GM21447 (cell line): Measurements from ENCODE around the gene SLC38A11.

Experiments used
- ATAC-seq: cut with Tn5 transposase; IDR thresholded peaks from one replicate; pipeline ENCODE4 v1.9.1; 2021; ENCODE audit not compliant: unreplicated experiment

SLC38A11 gene

GRCh38 chr2:164917296-164917903 lies 37.9 kb downstream of the SLC38A11 start:
- ATAC-seq = no peak

- no peak for ATAC-seq
Measured at GRCh38 chr2:164915566-164915965, 39.8 kb downstream of the SLC38A11 start.

- ATAC-seq = no peak
Measured at GRCh38 chr2:164913640-164914350, 41.5 kb downstream of the SLC38A11 start.

- ATAC-seq = no peak
Measured at GRCh38 chr2:164913011-164913410, 42.3 kb downstream of the SLC38A11 start.

- no peak for ATAC-seq
Measured at GRCh38 chr2:164911832-164912231, 43.5 kb downstream of the SLC38A11 start.

GRCh38 chr2:164910101-164910899 lies 45.0 kb downstream of the SLC38A11 start:
- peak; percentile 75 for ATAC-seq

GRCh38 chr2:164906947-164907346 lies 48.4 kb downstream of the SLC38A11 start:
- no peak for ATAC-seq

GRCh38 chr2:164905307-164905706 lies 50.0 kb downstream of the SLC38A11 start:
- no peak for ATAC-seq

GRCh38 chr2:164903951-164904350 lies 51.4 kb downstream of the SLC38A11 start:
- ATAC-seq = no peak

- ATAC-seq = no peak
Measured at GRCh38 chr2:164903204-164903603, 52.1 kb downstream of the SLC38A11 start.

- no peak for ATAC-seq
Measured at GRCh38 chr2:164899121-164899520, 56.2 kb downstream of the SLC38A11 start.

- ATAC-seq = no peak
Measured at GRCh38 chr2:164898475-164898874, 56.9 kb downstream of the SLC38A11 start.

- ATAC-seq = no peak
Measured at GRCh38 chr2:164897469-164898260, 57.7 kb downstream of the SLC38A11 start.

- ATAC-seq = peak; percentile 99
Measured at GRCh38 chr2:164896634-164897355, 58.5 kb downstream of the SLC38A11 start.

GRCh38 chr2:164896226-164896625 lies 59.1 kb downstream of the SLC38A11 start:
- no peak for ATAC-seq

- ATAC-seq = no peak
Measured at GRCh38 chr2:164891460-164891859, 63.9 kb downstream of the SLC38A11 start.

- no peak for ATAC-seq
Measured at GRCh38 chr2:164890544-164890943, 64.8 kb downstream of the SLC38A11 start.

- ATAC-seq = no peak
Measured at GRCh38 chr2:164888592-164888991, 66.7 kb downstream of the SLC38A11 start.

- no peak for ATAC-seq
Measured at GRCh38 chr2:164887434-164888144, 67.7 kb downstream of the SLC38A11 start.

- no peak for ATAC-seq
Measured at GRCh38 chr2:164882276-164882675, 73.0 kb downstream of the SLC38A11 start.
